ENCODE measurements around the gene KBTBD4.

The KBTBD4 gene

GRCh38 chr11:47593934-47594855 is 15.4 kb upstream of the KBTBD4 start, which contains the start of gene C1QTNF4:
TSS of gene C1QTNF4 (minus strand) at chr11:47594411. CDS start at chr11:47590810, 3,601 bp downstream.
- Mint-ChIP-seq H3K27ac (no peak within 1 kb of the TSS), H3K4me1 (peaks cover 21% of the 10 kb centered on the region), H3K27me3 (peaks cover 43% of the 10 kb centered on the region), H3K9me3 (no peaks in the 10 kb centered on the region), H3K4me3 (no peak within 1 kb of the TSS)
- ATAC-seq (no peak), DNase-seq (no peak)

DNA sequence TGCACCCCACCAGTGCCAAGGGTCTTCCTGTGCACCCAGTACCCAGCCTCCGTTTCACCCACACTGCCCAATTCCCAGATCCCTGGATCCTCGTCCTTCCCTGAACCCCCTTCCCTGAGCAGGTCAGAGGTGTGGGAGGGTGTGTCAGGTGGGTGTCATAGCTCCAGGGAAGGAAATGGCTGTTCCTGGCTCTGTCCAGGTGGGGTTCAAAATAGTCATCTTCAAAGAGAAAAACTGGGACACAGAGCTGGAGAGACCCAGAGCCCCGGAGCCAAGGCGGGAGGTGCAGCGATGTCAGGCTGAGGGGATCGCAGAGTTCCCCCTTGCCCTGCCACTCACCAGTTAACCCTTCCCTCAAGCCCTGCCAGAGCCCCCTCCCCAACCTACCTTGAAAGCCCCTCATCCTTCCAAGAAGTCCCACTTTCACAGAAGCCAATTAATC is 14.7 kb upstream of the KBTBD4 start:
- H3K27ac Mint-ChIP-seq = no peak overlapping the region
- H3K9me3 Mint-ChIP-seq = no peaks in the 10 kb centered on the region
- DNase-seq = no peak
- H3K4me3 Mint-ChIP-seq = no peak overlapping the region
- peaks cover 43% of the 10 kb centered on the region for H3K27me3 Mint-ChIP-seq
- H3K4me1 Mint-ChIP-seq = peaks cover 21% of the 10 kb centered on the region
- no peak for ATAC-seq

GRCh38 chr11:47592970-47593369 is 14.2 kb upstream of the KBTBD4 start:
- ATAC-seq (no peak), DNase-seq (no peak)
- Mint-ChIP-seq H3K4me3 (no peak overlapping the region), H3K9me3 (no peaks in the 10 kb centered on the region), H3K27ac (no peak overlapping the region), H3K27me3 (peaks cover 43% of the 10 kb centered on the region), H3K4me1 (peaks cover 21% of the 10 kb centered on the region)

DNA sequence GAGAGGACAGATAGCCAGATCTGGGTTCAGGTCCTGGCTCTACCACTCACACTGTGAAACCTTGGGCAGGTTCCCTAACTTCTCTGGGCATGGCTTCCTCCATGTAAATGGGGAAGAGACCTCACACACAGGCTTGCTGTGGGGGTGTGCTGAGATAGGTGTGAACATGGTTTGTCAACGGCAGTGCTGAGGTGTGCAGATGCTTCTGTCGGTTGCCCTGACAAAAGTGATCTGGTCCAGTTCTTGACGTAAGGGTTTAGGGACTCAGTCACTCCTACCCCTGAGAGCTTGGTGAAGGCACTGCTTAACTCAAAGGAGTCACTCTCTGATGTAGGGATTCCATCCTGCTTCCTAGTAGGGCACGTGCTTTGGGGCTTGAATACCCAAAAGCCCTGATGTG is 13.5 kb upstream of the KBTBD4 start:
- DNase-seq (no peak), ATAC-seq (peak; percentile 11)
- H3K9me3 Mint-ChIP-seq = no peaks in the 10 kb centered on the region
- no peak overlapping the region for H3K27ac Mint-ChIP-seq
- no peak overlapping the region for H3K4me3 Mint-ChIP-seq
- peaks cover 21% of the 10 kb centered on the region for H3K4me1 Mint-ChIP-seq
- H3K27me3 Mint-ChIP-seq = peaks cover 43% of the 10 kb centered on the region

- no peaks in the 10 kb centered on the region for H3K9me3 Mint-ChIP-seq
- no peak for DNase-seq
- peak; percentile 39 for ATAC-seq
- no peak overlapping the region for H3K27ac Mint-ChIP-seq
- no peak overlapping the region for H3K4me3 Mint-ChIP-seq
- H3K27me3 Mint-ChIP-seq = peaks cover 43% of the 10 kb centered on the region
- peaks cover 21% of the 10 kb centered on the region for H3K4me1 Mint-ChIP-seq
Observed at GRCh38 chr11:47591764-47592163, 13.0 kb upstream of the KBTBD4 start.

GRCh38 chr11:47589977-47590861 is 11.4 kb upstream of the KBTBD4 start:
- Mint-ChIP-seq H3K9me3 (no peaks in the 10 kb centered on the region), H3K4me1 (peaks cover 21% of the 10 kb centered on the region), H3K27ac (no peak overlapping the region), H3K27me3 (peaks cover 36% of the 10 kb centered on the region), H3K4me3 (no peak overlapping the region)
- DNase-seq = no peak
- ATAC-seq = no peak

DNA sequence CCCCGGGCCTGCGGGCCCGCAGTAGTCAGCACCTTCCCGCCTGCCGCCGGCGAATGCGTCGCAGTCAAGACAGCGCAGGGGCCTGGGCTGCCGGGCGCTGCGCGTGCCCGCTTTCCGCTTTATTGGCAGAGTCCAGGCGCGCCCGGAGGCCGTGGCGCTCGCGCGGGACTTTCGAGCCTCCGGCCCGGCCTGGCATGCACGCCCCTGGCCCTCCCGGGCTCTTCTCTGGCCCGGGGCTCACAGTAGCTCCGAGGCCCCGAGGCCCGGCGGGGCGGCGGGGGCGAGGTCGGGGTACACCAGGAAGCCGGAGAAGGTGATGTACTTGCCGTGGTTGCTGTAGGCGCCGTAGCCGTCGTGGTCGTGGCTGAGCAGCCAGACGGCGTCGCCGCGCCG is 10.8 kb upstream of the KBTBD4 start:
- DNase-seq = no peak
- Mint-ChIP-seq H3K4me1 (peaks cover 21% of the 10 kb centered on the region), H3K27ac (no peak overlapping the region), H3K4me3 (no peak overlapping the region), H3K27me3 (peaks cover 30% of the 10 kb centered on the region), H3K9me3 (no peaks in the 10 kb centered on the region)
- ATAC-seq = peak; percentile 27

GRCh38 chr11:47589118-47589517 is 10.3 kb upstream of the KBTBD4 start:
- H3K4me3 Mint-ChIP-seq = no peak overlapping the region
- H3K27ac Mint-ChIP-seq = no peak overlapping the region
- no peaks in the 10 kb centered on the region for H3K9me3 Mint-ChIP-seq
- peaks cover 21% of the 10 kb centered on the region for H3K4me1 Mint-ChIP-seq
- no peak for DNase-seq
- peaks cover 25% of the 10 kb centered on the region for H3K27me3 Mint-ChIP-seq
- no peak for ATAC-seq

DNA sequence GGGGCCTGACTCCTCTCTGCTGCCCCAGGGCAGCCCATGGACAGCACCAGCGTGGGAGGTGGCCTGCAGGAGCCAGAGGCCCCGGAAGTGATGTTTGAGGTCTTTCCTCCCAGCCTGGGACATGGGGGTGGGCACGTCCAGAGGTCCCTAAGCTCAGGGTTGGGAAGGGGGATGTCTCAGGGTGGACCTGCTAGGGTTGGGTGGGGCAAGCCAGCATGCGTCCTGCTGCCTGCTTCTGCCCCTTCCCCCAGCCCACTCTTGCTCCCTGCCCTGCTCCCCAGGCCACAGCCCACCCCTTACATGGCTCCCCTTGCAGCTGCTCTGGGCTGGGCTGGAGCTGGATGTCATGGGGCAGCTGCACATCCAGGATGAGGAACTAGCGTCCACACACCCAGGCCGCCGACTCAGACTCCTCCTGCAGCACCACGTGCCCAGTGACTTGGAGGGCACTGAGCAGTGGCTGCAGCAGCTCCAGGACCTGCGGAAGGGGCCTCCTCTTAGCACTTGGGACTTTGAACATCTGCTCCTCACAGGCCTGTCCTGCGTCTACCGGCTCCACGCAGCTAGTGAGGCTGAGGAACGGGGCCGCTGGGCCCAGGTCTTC is 9.1 kb upstream of the KBTBD4 start:
- peaks cover 12% of the 10 kb centered on the region for H3K27me3 Mint-ChIP-seq
- DNase-seq (no peak), ATAC-seq (no peak)
- H3K4me1 Mint-ChIP-seq = peaks cover 11% of the 10 kb centered on the region
- H3K9me3 Mint-ChIP-seq = no peaks in the 10 kb centered on the region
- no peak overlapping the region for H3K27ac Mint-ChIP-seq
- no peak overlapping the region for H3K4me3 Mint-ChIP-seq

DNA sequence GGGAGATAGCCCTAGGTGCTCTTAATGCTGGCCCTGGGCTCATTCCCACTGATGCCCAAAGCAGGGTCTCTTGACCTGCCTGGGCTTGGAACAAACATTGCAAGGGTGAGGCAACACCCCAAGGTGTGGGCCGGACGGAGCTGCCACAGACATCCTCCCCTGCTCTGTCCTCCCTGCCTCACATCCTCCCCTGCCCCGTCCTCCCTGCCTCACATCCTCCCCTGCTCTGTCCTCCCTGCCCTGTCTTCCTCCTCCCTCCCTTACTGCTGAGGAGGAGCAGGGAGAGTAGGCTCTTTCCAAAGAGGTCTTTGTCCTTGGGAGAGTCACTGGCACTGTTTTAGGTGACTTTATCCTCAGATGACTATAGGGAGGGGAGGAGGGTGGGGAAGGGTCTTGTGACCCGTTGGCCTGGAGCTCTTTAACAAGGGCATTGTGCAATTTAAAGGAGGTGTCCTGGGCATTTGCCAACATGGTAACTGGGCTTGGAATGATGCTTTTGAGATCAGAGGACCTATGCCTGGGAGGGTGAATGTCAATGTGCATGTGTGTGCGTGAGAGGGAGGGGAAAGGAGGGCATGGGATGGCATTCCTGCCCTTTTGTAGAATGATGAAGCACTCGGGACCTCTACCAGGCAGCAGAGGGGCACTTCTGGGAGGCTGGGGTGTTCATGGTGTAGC is 8.4 kb upstream of the KBTBD4 start:
- Mint-ChIP-seq H3K4me1 (peaks cover 8% of the 10 kb centered on the region), H3K9me3 (no peaks in the 10 kb centered on the region), H3K4me3 (no peak overlapping the region), H3K27ac (peak overlapping the region in 1 of 2 donors; percentile 49), H3K27me3 (peaks cover 6% of the 10 kb centered on the region)
- peak; percentile 19 for ATAC-seq
- DNase-seq = no peak

- Mint-ChIP-seq H3K4me1 (no peaks in the 10 kb centered on the region), H3K27ac (peak within 1 kb of the TSS in 1 of 2 donors; percentile 74), H3K9me3 (no peaks in the 10 kb centered on the region), H3K4me3 (no peak within 1 kb of the TSS), H3K27me3 (no peaks in the 10 kb centered on the region)
- no peak for DNase-seq
- ATAC-seq = peak; percentile 19
Observed at GRCh38 chr11:47586098-47586855, 7.5 kb upstream of the KBTBD4 start, which contains the start of gene FAM180B. TSS of gene FAM180B (plus strand) at chr11:47586678. CDS start at chr11:47586769, 91 bp downstream.

DNA sequence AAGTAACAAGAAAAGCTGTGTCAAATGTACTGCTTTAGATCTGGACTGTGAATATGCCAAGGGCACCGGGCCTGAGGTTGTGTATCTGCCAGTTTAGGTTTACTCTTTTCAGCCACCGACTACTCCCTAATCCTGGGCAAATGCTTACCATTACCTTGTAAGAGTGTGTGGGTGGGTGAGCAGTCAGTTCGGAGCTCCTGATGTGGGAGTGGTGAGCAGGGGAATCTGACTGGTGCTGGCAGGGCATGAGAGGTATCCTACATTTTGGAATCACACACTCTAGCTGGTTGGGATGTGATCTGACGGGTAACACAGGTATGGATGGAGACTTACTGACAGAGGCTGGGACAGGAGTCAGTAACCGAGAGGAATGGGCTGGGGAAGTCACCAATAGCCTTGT is 5.1 kb upstream of the KBTBD4 start:
- ATAC-seq (no peak), DNase-seq (no peak)
- H3K27ac Mint-ChIP-seq = peak overlapping the region in 1 of 2 donors; percentile 85
- H3K27me3 Mint-ChIP-seq = no peaks in the 10 kb centered on the region
- H3K9me3 Mint-ChIP-seq = no peaks in the 10 kb centered on the region
- no peak overlapping the region for H3K4me3 Mint-ChIP-seq
- H3K4me1 Mint-ChIP-seq = peaks cover 15% of the 10 kb centered on the region

GRCh38 chr11:47577460-47578041 is 1.2 kb downstream of the KBTBD4 start:
- Mint-ChIP-seq H3K4me3 (peak overlapping the region; percentile 93 to 100), H3K27me3 (no peaks in the 10 kb centered on the region), H3K27ac (peak overlapping the region; percentile 78 to 100), H3K9me3 (no peaks in the 10 kb centered on the region), H3K4me1 (peaks cover 46% of the 10 kb centered on the region)
- ATAC-seq (no peak), DNase-seq (no peak)

- Mint-ChIP-seq H3K4me1 (peaks cover 38% of the 10 kb centered on the region), H3K9me3 (no peaks in the 10 kb centered on the region), H3K4me3 (no peak overlapping the region), H3K27me3 (no peaks in the 10 kb centered on the region), H3K27ac (peak overlapping the region in 1 of 2 donors; percentile 8)
- ATAC-seq (no peak), DNase-seq (no peak)
Observed at GRCh38 chr11:47573321-47573720, 5.4 kb downstream of the KBTBD4 start.

All from stimulated activated naive CD8-positive, alpha-beta T cell treated with anti-CD3 and anti-CD28 coated beads, Interleukin-15, amount 100 ng/mL, for 72 hours (primary cell).